Glomerular visceral epithelial cell (primary cell): Measurements from ENCODE around the gene TAF1C.
"Not testable (repeated sequence)": the region's sequence is repeated elsewhere in the genome, so short reads cannot be mapped to it uniquely, and the experiment has no call there.

Experiments used
- DNase-seq: peaks from one replicate; pipeline ENCODE4 v3.0.0-alpha.2; 2016; ENCODE audit errors: extremely low spot score

The TAF1C gene

GRCh38 chr16:84207879-84208278, 21.0 kb upstream of the TAF1C start:
- DNase-seq: no peak

- no peak for DNase-seq
These were observed 20.4 kb upstream of the TAF1C start for GRCh38 chr16:84207251-84207650.

- no peak for DNase-seq
These were observed 19.3 kb upstream of the TAF1C start for GRCh38 chr16:84205976-84206691.

- not testable (repeated sequence) for DNase-seq
These were observed 18.3 kb upstream of the TAF1C start for GRCh38 chr16:84205123-84205522.

GRCh38 chr16:84204551-84204950, 17.7 kb upstream of the TAF1C start:
- DNase-seq: not testable (repeated sequence)

- DNase-seq: no peak
These were observed 13.0 kb upstream of the TAF1C start for GRCh38 chr16:84199861-84200260.

GRCh38 chr16:84199097-84199496, 12.2 kb upstream of the TAF1C start:
- DNase-seq: no peak

- DNase-seq: no peak
These were observed 11.5 kb upstream of the TAF1C start for GRCh38 chr16:84198401-84198800.

GRCh38 chr16:84197466-84198128, 10.7 kb upstream of the TAF1C start:
- DNase-seq: no peak

GRCh38 chr16:84196727-84197394, 10.0 kb upstream of the TAF1C start:
- DNase-seq: no peak

GRCh38 chr16:84196101-84196500, 9.2 kb upstream of the TAF1C start:
- DNase-seq: no peak

- DNase-seq: no peak
These were observed 8.6 kb upstream of the TAF1C start for GRCh38 chr16:84195201-84196093.

GRCh38 chr16:84194470-84195200, 7.8 kb upstream of the TAF1C start:
- DNase-seq: no peak

- DNase-seq: no peak
These were observed 7.2 kb upstream of the TAF1C start for GRCh38 chr16:84194018-84194417.

- DNase-seq: no peak
These were observed 6.6 kb upstream of the TAF1C start for GRCh38 chr16:84193480-84193879.

GRCh38 chr16:84191466-84191865, 4.6 kb upstream of the TAF1C start:
- no peak for DNase-seq

- DNase-seq: no peak
These were observed 4.0 kb upstream of the TAF1C start, which contains the start of gene ADAD2 for GRCh38 chr16:84190731-84191388. ADAD2 (plus strand) TSS chr16:84191157; CDS start chr16:84191231, 74 bp downstream.

- no peak for DNase-seq
These were observed 2.1 kb downstream of the TAF1C start for GRCh38 chr16:84184775-84185174.

- DNase-seq: no peak
These were observed 2.8 kb downstream of the TAF1C start for GRCh38 chr16:84183911-84184591.

GRCh38 chr16:84183572-84183875, 3.3 kb downstream of the TAF1C start:
- DNase-seq: no peak
